ENCODE data around the gene AUTS2.

The AUTS2 gene

GRCh38 chr7:69700331-69700730 is 102.1 kb downstream of the AUTS2 start:
- Histone ChIP-seq H3K4me3 (no peak overlapping the region), H3K27ac (no peak overlapping the region)

GRCh38 chr7:69701288-69701687 is 103.0 kb downstream of the AUTS2 start:
- no peak overlapping the region for H3K27ac ChIP-seq
- H3K4me3 ChIP-seq: no peak overlapping the region

GRCh38 chr7:69702357-69702756 is 104.1 kb downstream of the AUTS2 start:
- Histone ChIP-seq H3K4me3 (no peak overlapping the region), H3K27ac (no peak overlapping the region)

GRCh38 chr7:69703099-69703498 is 104.8 kb downstream of the AUTS2 start:
- no peak overlapping the region for H3K4me3 ChIP-seq
- no peak overlapping the region for H3K27ac ChIP-seq

- Histone ChIP-seq H3K4me3 (no peak overlapping the region), H3K27ac (no peak overlapping the region)
These were observed 107.8 kb downstream of the AUTS2 start for GRCh38 chr7:69706070-69706469.

GRCh38 chr7:69708857-69709256 is 110.6 kb downstream of the AUTS2 start:
- no peak overlapping the region for H3K4me3 ChIP-seq
- H3K27ac ChIP-seq: no peak overlapping the region

GRCh38 chr7:69710768-69711438 is 112.6 kb downstream of the AUTS2 start:
- Histone ChIP-seq H3K27ac (no peak overlapping the region), H3K4me3 (no peak overlapping the region)

- no peak overlapping the region for H3K27ac ChIP-seq
- H3K4me3 ChIP-seq: no peak overlapping the region
These were observed 116.8 kb downstream of the AUTS2 start for GRCh38 chr7:69714886-69715576.

GRCh38 chr7:69717221-69717620 is 118.9 kb downstream of the AUTS2 start:
- Histone ChIP-seq H3K4me3 (no peak overlapping the region), H3K27ac (no peak overlapping the region)

- no peak overlapping the region for H3K27ac ChIP-seq
- H3K4me3 ChIP-seq: no peak overlapping the region
These were observed 121.4 kb downstream of the AUTS2 start for GRCh38 chr7:69719717-69720116.

- Histone ChIP-seq H3K4me3 (no peak overlapping the region), H3K27ac (no peak overlapping the region)
These were observed 124.6 kb downstream of the AUTS2 start for GRCh38 chr7:69722843-69723242.

GRCh38 chr7:69723663-69724062 is 125.4 kb downstream of the AUTS2 start:
- H3K27ac ChIP-seq: no peak overlapping the region
- H3K4me3 ChIP-seq: no peak overlapping the region

- no peak overlapping the region for H3K4me3 ChIP-seq
- no peak overlapping the region for H3K27ac ChIP-seq
These were observed 130.0 kb downstream of the AUTS2 start for GRCh38 chr7:69728304-69728703.

- no peak overlapping the region for H3K4me3 ChIP-seq
- no peak overlapping the region for H3K27ac ChIP-seq
These were observed 133.9 kb downstream of the AUTS2 start for GRCh38 chr7:69732203-69732602.

- no peak overlapping the region for H3K27ac ChIP-seq
- no peak overlapping the region for H3K4me3 ChIP-seq
These were observed 137.3 kb downstream of the AUTS2 start for GRCh38 chr7:69735582-69735981.

- no peak overlapping the region for H3K27ac ChIP-seq
These were observed 138.0 kb downstream of the AUTS2 start for GRCh38 chr7:69736126-69736810.

GRCh38 chr7:69738396-69738951 is 140.2 kb downstream of the AUTS2 start:
- H3K4me3 ChIP-seq: no peak overlapping the region
- peak overlapping the region in 1 of 21 experiments; percentile 30 for H3K27ac ChIP-seq

More at GRCh38 chr7:69736126-69736810, 138.0 kb downstream of the AUTS2 start:
- H3K4me3 ChIP-seq: no peak overlapping the region

GRCh38 chr7:69739190-69739589 is 140.9 kb downstream of the AUTS2 start:
- Histone ChIP-seq H3K4me3 (no peak overlapping the region), H3K27ac (peak overlapping the region in 2 of 21 experiments; percentile 1 to 16)

- Histone ChIP-seq H3K27ac (peak overlapping the region in 2 of 21 experiments; percentile 1 to 16), H3K4me3 (no peak overlapping the region)
These were observed 141.7 kb downstream of the AUTS2 start for GRCh38 chr7:69739931-69740431.

- Histone ChIP-seq H3K4me3 (no peak overlapping the region), H3K27ac (no peak overlapping the region)
These were observed 144.0 kb downstream of the AUTS2 start for GRCh38 chr7:69742237-69742636.
